Liver (tissue), 9 donors: ENCODE measurements around the gene PREX1. TPM values are rescaled to one million over a fixed set of nuclear protein-coding genes. Genes with fewer than 3 reads are reported as not detected.

Experiments
- DNase-seq: peaks from one replicate; pipeline ENCODE4 v3.0.0-alpha.2; 2017; ENCODE audit warnings: low spot score
- H3K27ac ChIP-seq, 2 donors: one replicate each; pipeline ENCODE4 v1.7.0; 2013; ENCODE audit warnings: inconsistent platforms in 2 of 2, low read length in 2 of 2, control low read depth in 1 of 2, low read depth in 1 of 2, mild to moderate bottlenecking in 1 of 2
- H3K27me3 ChIP-seq, 4 donors: one replicate each; pipeline versions ENCODE4 v1.6.1 to v1.7.0; 2013; ENCODE audit warnings: low read length in 3 of 4, inconsistent platforms in 1 of 4, mild to moderate bottlenecking in 1 of 4, moderate library complexity in 1 of 4; ENCODE audit not compliant: control insufficient read depth in 4 of 4, insufficient read depth in 4 of 4
- H3K36me3 ChIP-seq, 4 donors: one replicate each; pipeline versions ENCODE4 v1.6.1 to v1.7.0; 2013; ENCODE audit warnings: low read length in 3 of 4, mild to moderate bottlenecking in 3 of 4, low read depth in 1 of 4, moderate library complexity in 1 of 4; ENCODE audit not compliant: control insufficient read depth in 4 of 4, insufficient read depth in 3 of 4
- H3K4me1 ChIP-seq, 4 donors: one replicate each; pipeline versions ENCODE4 v1.6.1 to v1.7.0; 2013; ENCODE audit warnings: low read length in 3 of 4, mild to moderate bottlenecking in 3 of 4, moderate library complexity in 1 of 4; ENCODE audit not compliant: control insufficient read depth in 4 of 4, insufficient read depth in 4 of 4
- H3K4me3 ChIP-seq, 3 donors: one replicate each; pipeline versions ENCODE4 v1.6.1 to v1.7.0; 2013; ENCODE audit warnings: low read length in 3 of 3, control low read depth in 1 of 3, low read depth in 1 of 3, mild to moderate bottlenecking in 1 of 3
- H3K9ac ChIP-seq, 2 donors: one replicate each; pipeline ENCODE4 v1.7.0; 2013; ENCODE audit warnings: low read length in 2 of 2, mild to moderate bottlenecking in 2 of 2, moderate library complexity in 2 of 2, control low read depth in 1 of 2, low read depth in 1 of 2
- H3K9me3 ChIP-seq, 4 donors: one replicate each; pipeline versions ENCODE4 v1.6.1 to v1.7.0; 2013; ENCODE audit warnings: low read length in 3 of 4; ENCODE audit not compliant: control insufficient read depth in 4 of 4
- EGR1 ChIP-seq, 2 donors: IDR thresholded peaks; 2 replicates each; pipeline ENCODE4 v1.6.1; 2016 to 2018; ENCODE audit warnings: antibody characterized with exemption in 2 of 2, low read depth in 2 of 2
- FOXA1 ChIP-seq: IDR thresholded peaks from 2 replicates; pipeline ENCODE4 v1.6.1; 2016; ENCODE audit warnings: antibody characterized with exemption
- GABPA ChIP-seq, 2 donors: IDR thresholded peaks in 1 of 2; conservative IDR thresholded peaks in 1 of 2; 2 replicates each; pipeline ENCODE4 v1.6.1; 2016; ENCODE audit warnings: antibody characterized with exemption in 2 of 2, mild to moderate bottlenecking in 1 of 2, moderate library complexity in 1 of 2
- HNF4A ChIP-seq, 2 donors: conservative IDR thresholded peaks; 2 replicates each; pipeline ENCODE4 v1.6.1; 2016; ENCODE audit warnings: antibody characterized with exemption in 2 of 2, mild to moderate bottlenecking in 2 of 2
- HNF4G ChIP-seq: IDR thresholded peaks from 2 replicates; pipeline ENCODE4 v1.6.1; 2016; ENCODE audit warnings: antibody characterized with exemption
- JUND ChIP-seq, 2 donors: IDR thresholded peaks; 2 replicates each; pipeline ENCODE4 v1.6.1; 2016; ENCODE audit warnings: antibody characterized with exemption in 2 of 2
- RAD21 ChIP-seq, 2 donors: IDR thresholded peaks; 2 replicates each; pipeline ENCODE4 v1.6.1; 2016; ENCODE audit warnings: antibody characterized with exemption in 2 of 2, mild to moderate bottlenecking in 2 of 2
- REST ChIP-seq: IDR thresholded peaks from 2 replicates; pipeline ENCODE4 v1.6.1; 2016; ENCODE audit warnings: antibody characterized with exemption, mild to moderate bottlenecking
- SP1 ChIP-seq: IDR thresholded peaks from 2 replicates; pipeline ENCODE4 v1.6.1; 2018; ENCODE audit warnings: antibody characterized with exemption, mild to moderate bottlenecking
- TAF1 ChIP-seq: conservative IDR thresholded peaks from 2 replicates; pipeline ENCODE4 v1.6.1; 2016; ENCODE audit warnings: antibody characterized with exemption, mild to moderate bottlenecking
- YY1 ChIP-seq: IDR thresholded peaks from 2 replicates; pipeline ENCODE4 v1.6.1; 2016; ENCODE audit warnings: antibody characterized with exemption, mild to moderate bottlenecking
- ZBTB33 ChIP-seq: IDR thresholded peaks from 2 replicates; pipeline ENCODE4 v1.6.1; 2016; ENCODE audit warnings: antibody characterized with exemption
- WGBS: extraction: QIAGEN DNeasy Blood & Tissue Kit; methylation state at CpG from one replicate; pipeline ENCODE4 v1.1.7; 2013; 5-methylcytosine and 5-hydroxymethylcytosine counted together
- polyA plus RNA-seq, 2 donors: library from polyadenylated mRNA; stranded (reverse) in 1 of 2; unstranded in 1 of 2; fragments of 200-250 nt in 1 of 2; fragments of >200 nt in 1 of 2; fragmentation: Nextera tagmentation in 1 of 2; extraction: Ambion mirVana in 1 of 2; gene quantifications; one replicate each; pipeline versions ENCODE4 v1.2.1 to v1.2.3, GENCODE V29; 2013 to 2015
- total RNA-seq, 2 donors: library from RNA; depleted of rRNA; stranded (reverse); fragments of >200 nt; gene quantifications; one replicate each; pipeline ENCODE4 v1.2.3, GENCODE V29; 2014
- donor health status: healthy.
- donor health status: healthy.
- donor health status: healthy.
- donor health status: healthy.
- donor health status: healthy.

Gene PREX1
- total and polyA plus RNA-seq, 4 donors, result 2.2 to 18.0 (median 10.8) TPM

- Histone ChIP-seq H3K9me3 (no peaks in the 10 kb centered on the region), H3K4me1 (peaks cover 0 to 15% (median 3%) of the 10 kb centered on the region in 4 donors), H3K36me3 (no peaks in the 10 kb centered on the region), H3K27ac (no peak overlapping the region), H3K27me3 (no peaks in the 10 kb centered on the region), H3K4me3 (no peak overlapping the region), H3K9ac (no peak overlapping the region)
- WGBS, result 93% methylated on average over 4 of the region's 4 CpGs
- DNase-seq, result no peak
- TF ChIP-seq SP1 (no peak), TAF1 (no peak), JUND (IDR thresholded peaks at IDR 0.05) (no peak), REST (no peak), RAD21 (IDR thresholded peaks at IDR 0.05) (no peak), EGR1 (IDR thresholded peaks at IDR 0.05; ENCODE audit: low read depth in 2 of 2) (no peak), ZBTB33 (no peak), HNF4A (conservative IDR thresholded peaks at IDR 0.05) (no peak)
Observed at GRCh38 chr20:48719598-48720255, 108.1 kb downstream of the PREX1 start.

- no peak overlapping the region for H3K9ac ChIP-seq
- no peak for DNase-seq
- H3K9me3 ChIP-seq, result no peaks in the 10 kb centered on the region
- H3K27me3 ChIP-seq, result no peaks in the 10 kb centered on the region
- H3K4me3 ChIP-seq, result no peak overlapping the region
- H3K27ac ChIP-seq, result no peak overlapping the region
- no peak for TF ChIP-seq YY1
- TF ChIP-seq GABPA (IDR thresholded peaks at IDR 0.05 in 1 of 2, conservative IDR thresholded peaks at IDR 0.05 in 1 of 2), result no peak
- no peak for TF ChIP-seq HNF4A (conservative IDR thresholded peaks at IDR 0.05)
- TF ChIP-seq EGR1 (IDR thresholded peaks at IDR 0.05; ENCODE audit: low read depth in 2 of 2), result no peak
- no peak for TF ChIP-seq HNF4G
- no peak for TF ChIP-seq FOXA1
- 82% methylated on average over 8 of the region's 8 CpGs for WGBS
- H3K36me3 ChIP-seq, result no peaks in the 10 kb centered on the region
- H3K4me1 ChIP-seq, result peaks cover 0 to 15% (median 3%) of the 10 kb centered on the region in 4 donors
Observed at GRCh38 chr20:48718786-48719578, 108.8 kb downstream of the PREX1 start.
